HG02759 (cell line): Measurements from ENCODE around the gene DHRSX.
"Not testable (repeated sequence)": the region's sequence is repeated elsewhere in the genome, so short reads cannot be mapped to it uniquely, and the experiment has no call there.

Experiments used
- ATAC-seq: cut with Tn5 transposase; IDR thresholded peaks from one replicate; pipeline ENCODE4 v1.9.1; 2021; ENCODE audit warnings: mild to moderate bottlenecking, moderate library complexity; ENCODE audit not compliant: unreplicated experiment

DHRSX gene

GRCh38 chrX:2376166-2376565 lies 124.6 kb downstream of the DHRSX start:
- no peak for ATAC-seq

- no peak for ATAC-seq
These were observed 126.7 kb downstream of the DHRSX start for GRCh38 chrX:2374086-2374485.

- no peak for ATAC-seq
These were observed 127.2 kb downstream of the DHRSX start for GRCh38 chrX:2373615-2374014.

GRCh38 chrX:2371026-2371711 lies 129.6 kb downstream of the DHRSX start:
- ATAC-seq = no peak

GRCh38 chrX:2370456-2370855 lies 130.3 kb downstream of the DHRSX start:
- no peak for ATAC-seq

GRCh38 chrX:2369206-2369605 lies 131.6 kb downstream of the DHRSX start:
- ATAC-seq = no peak

- ATAC-seq = no peak
These were observed 140.0 kb downstream of the DHRSX start for GRCh38 chrX:2360731-2361130.

GRCh38 chrX:2359522-2359921 lies 141.3 kb downstream of the DHRSX start:
- ATAC-seq = not testable (repeated sequence)

GRCh38 chrX:2351999-2352995 lies 148.5 kb downstream of the DHRSX start:
- no peak for ATAC-seq

- ATAC-seq = no peak
These were observed 149.5 kb downstream of the DHRSX start for GRCh38 chrX:2351321-2351720.

GRCh38 chrX:2350703-2351102 lies 150.1 kb downstream of the DHRSX start:
- ATAC-seq = not testable (repeated sequence)

GRCh38 chrX:2350036-2350435 lies 150.7 kb downstream of the DHRSX start:
- ATAC-seq = not testable (repeated sequence)

- ATAC-seq = no peak
These were observed 152.6 kb downstream of the DHRSX start for GRCh38 chrX:2348211-2348610.

- ATAC-seq = no peak
These were observed 154.6 kb downstream of the DHRSX start for GRCh38 chrX:2346158-2346557.

- no peak for ATAC-seq
These were observed 155.2 kb downstream of the DHRSX start for GRCh38 chrX:2345562-2345961.

- ATAC-seq = no peak
These were observed 157.4 kb downstream of the DHRSX start for GRCh38 chrX:2343413-2343812.

- no peak for ATAC-seq
These were observed 157.9 kb downstream of the DHRSX start for GRCh38 chrX:2342874-2343273.

GRCh38 chrX:2342281-2342688 lies 158.5 kb downstream of the DHRSX start:
- ATAC-seq = no peak

- no peak for ATAC-seq
These were observed 159.8 kb downstream of the DHRSX start for GRCh38 chrX:2340991-2341390.

GRCh38 chrX:2336181-2336580 lies 164.6 kb downstream of the DHRSX start:
- ATAC-seq = no peak

- ATAC-seq = no peak
These were observed 166.5 kb downstream of the DHRSX start for GRCh38 chrX:2334237-2334636.

GRCh38 chrX:2332252-2332651 lies 168.5 kb downstream of the DHRSX start:
- no peak for ATAC-seq
